ENCODE measurements around the gene SEMA5B.

GRCh38 chr3:122868322-122868721 is 159.2 kb downstream of the SEMA5B start:
- TF ChIP-seq POLR2A (IDR thresholded peaks at IDR 0.05; ENCODE audit: low read depth, low read length) (no peak), PAX5 (IDR thresholded peaks at IDR 0.05; ENCODE audit: insufficient read depth, low read length, severe bottlenecking) (no peak)
